Choroid plexus epithelial cell (primary cell): ENCODE measurements around the gene KIF22.
"Not testable (repeated sequence)": the region's sequence is repeated elsewhere in the genome, so short reads cannot be mapped to it uniquely, and the experiment has no call there.

ENCODE experiments used
- DNase-seq: peaks from one replicate; pipeline ENCODE4 v3.0.0-alpha.2; 2010; ENCODE audit warnings: low read depth
- H3K4me3 ChIP-seq: 2 replicates; pipeline ENCODE4 v1.5.1; 2011; ENCODE audit warnings: low read depth, mild to moderate bottlenecking, control low read depth, low read length, moderate library complexity
- CTCF ChIP-seq: conservative IDR thresholded peaks from 2 replicates; pipeline ENCODE4 v1.5.1; 2011; ENCODE audit warnings: low read depth, mild to moderate bottlenecking, control low read depth, inconsistent platforms, low read length, moderate library complexity

The KIF22 gene

GRCh38 chr16:29769507-29769906 lies 21.0 kb upstream of the KIF22 start:
- DNase-seq, result no peak
- H3K4me3 ChIP-seq, result no peak overlapping the region
- no peak for TF ChIP-seq CTCF

DNA sequence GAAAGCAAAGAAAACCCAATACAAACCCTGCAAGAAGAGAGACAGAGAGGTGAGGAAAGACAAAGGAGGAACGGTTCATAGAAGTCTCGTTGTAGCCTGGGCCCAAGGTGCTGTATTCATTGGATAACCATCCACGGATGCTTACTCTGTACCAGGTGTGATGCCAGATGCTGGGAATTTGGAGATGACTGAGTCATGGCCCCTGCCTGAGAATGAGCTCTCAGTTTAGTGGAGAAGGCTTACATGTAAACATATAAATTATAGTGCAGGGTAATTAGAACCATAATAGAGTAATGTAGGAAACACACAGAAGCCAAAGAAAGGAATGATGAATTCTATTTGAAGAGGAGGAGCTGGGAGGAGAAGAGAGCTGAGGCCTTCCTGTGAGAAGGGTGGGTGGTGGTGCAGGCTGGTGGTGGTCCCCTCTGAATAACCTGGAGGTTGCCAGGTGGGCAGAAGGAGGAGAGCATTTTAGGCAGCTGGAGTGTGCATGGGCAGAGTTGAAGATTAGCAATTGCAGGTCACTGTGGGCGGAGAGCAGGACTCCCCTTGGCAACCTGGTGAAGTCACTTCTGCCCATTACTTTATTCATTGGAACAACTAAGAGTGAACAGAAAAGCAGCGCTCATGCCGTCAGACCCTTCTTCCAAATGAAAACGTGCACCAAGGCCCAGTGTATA lies 20.2 kb upstream of the KIF22 start:
- no peak for DNase-seq
- no peak for TF ChIP-seq CTCF
- no peak overlapping the region for H3K4me3 ChIP-seq

DNA sequence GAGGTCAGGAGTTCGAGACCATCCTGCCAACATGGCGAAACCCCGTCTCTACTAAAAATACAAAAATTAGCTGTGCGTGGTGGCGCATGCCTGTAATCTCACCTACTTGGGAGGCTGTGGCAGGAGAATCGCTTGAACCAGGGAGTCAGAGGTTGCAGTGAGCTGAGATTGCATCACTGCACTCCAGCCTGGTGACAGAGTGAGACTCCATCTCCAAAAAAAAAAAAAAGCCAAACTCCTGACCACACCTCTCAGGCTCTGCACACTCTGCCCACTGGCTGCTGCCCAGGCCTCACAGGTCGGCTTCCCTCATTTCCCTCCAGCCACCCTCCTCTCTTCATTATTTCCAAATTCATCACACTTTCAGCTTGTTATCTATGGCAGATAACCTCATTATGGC lies 18.2 kb upstream of the KIF22 start:
- not testable (repeated sequence) for H3K4me3 ChIP-seq, DNase-seq

DNA sequence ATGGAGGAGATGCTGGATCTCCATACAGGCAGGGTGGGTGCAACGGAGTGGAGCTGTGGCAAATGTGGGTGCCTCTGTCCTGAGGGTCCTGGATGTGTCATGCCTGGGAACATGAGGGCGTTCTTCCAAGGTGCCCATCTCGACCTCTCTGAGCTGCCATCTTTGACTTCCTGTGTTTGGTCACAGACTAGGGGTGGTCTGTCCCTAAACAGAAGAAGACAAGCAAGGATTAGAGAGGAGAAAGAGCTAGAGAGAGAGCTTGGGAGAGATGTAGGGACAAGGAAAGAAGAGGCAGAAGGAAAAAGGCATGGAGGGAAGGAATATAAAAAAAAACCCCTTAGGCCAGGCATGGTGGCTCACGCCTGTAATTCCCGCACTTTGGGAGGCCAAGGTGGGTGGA lies 15.8 kb upstream of the KIF22 start:
- TF ChIP-seq CTCF, result no peak
- no peak for DNase-seq
- H3K4me3 ChIP-seq, result no peak overlapping the region

DNA sequence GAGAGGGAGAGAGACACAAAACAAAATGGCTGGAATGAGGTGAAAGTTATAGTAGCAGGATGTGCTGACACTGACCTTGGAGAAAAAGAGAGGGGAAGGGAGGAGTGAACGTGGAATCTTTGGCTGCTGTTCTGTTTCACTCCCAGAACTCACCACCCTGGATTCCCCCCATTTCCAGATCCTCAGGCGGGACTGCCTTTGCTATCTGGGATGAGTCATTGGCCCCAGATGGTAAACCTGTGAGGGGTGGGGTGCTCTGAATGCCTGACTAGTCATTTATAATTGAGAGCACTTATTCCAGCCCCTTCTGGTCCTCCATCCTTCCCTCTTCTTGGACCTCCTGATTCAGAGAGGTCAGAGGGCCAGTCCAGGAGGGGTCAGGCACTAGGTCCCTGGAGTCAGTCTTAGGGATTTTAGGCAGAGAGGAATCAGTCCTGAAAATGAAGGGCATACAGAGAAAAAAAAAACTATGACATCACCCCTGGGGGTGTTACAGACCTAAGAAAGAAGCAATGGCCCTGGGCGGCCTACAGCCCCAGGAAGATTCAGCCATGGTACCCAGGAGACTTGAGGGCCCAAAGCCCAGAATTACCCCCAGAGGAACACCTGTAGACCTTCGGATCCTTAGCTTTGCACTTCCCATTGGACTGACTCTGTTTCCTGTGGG lies 14.7 kb upstream of the KIF22 start:
- TF ChIP-seq CTCF, result no peak
- H3K4me3 ChIP-seq, result no peak overlapping the region
- peak; percentile 20 for DNase-seq

- H3K4me3 ChIP-seq, result no peak within 1 kb of the TSS
- DNase-seq, result no peak
- TF ChIP-seq CTCF, result no peak
Observed at GRCh38 chr16:29777576-29778350, 12.8 kb upstream of the KIF22 start, which contains the start of gene ZG16. Gene ZG16, plus strand, starts transcription at chr16:29778256. Its CDS starts 1,011 bp downstream, at chr16:29779267.

DNA sequence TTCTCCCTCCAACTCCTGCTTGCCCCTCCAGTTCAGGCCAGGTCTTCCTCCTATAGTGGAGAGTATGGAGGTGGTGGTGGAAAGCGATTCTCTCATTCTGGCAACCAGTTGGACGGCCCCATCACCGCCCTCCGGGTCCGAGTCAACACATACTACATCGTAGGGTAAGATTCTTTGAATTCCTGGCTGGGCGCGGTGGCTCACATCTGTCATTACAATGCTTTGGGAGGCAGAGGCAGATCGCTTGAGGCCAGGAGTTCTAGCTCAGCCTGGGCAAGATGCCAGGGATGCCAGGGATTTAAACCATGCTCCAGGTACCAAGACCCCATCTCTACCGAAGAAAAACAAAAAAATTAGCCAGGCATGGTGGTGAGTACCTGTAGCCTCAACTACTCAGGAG lies 11.1 kb upstream of the KIF22 start:
- no peak for DNase-seq
- no peak for TF ChIP-seq CTCF
- no peak overlapping the region for H3K4me3 ChIP-seq

DNA sequence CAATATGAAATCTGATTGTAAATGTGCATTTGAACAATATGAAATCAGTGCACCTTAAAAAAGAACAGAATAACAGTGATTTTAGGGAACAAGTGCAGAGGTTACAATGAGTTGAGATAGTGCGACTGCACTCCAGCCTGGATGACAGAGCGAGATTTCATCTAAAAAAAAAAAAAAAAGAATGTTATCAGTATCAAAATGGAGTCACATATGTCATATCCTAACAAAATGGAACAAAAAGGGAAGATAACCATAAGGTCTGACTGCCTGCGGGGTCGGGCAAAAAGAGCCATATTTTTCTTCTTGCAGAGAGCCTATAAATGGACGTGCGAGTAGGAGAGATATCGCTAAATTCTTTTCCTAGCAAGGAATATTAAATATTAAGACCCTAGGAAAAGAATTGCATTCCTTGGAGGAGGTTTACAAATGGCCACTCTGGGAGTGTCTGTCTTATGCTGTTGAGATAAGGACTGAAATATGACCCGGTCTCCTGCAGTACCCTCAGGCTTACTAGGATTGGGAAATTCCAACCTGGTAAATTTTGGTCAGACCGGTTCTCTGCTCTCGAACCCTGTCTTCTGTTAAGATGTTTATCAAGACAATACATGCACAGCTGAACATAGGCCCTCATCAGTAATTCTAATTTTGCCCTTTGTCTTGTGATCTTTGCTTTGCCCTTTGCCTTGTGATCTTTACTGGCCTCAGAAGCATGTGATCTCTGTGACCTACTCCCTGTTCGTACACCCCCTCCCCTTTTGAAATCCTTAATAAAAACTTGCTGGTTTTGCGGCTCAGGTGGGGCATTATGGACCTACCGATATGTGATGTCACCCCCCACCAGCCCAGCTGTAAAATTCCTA lies 7.2 kb upstream of the KIF22 start:
- DNase-seq, H3K4me3 ChIP-seq: not testable (repeated sequence)
